HG03432 (cell line): ENCODE results near the gene GRK3.

Experiments
- ATAC-seq: cut with Tn5 transposase; IDR thresholded peaks from one replicate; pipeline ENCODE4 v1.9.1; 2021; ENCODE audit warnings: mild to moderate bottlenecking, moderate library complexity; ENCODE audit not compliant: unreplicated experiment

Gene GRK3

DNA sequence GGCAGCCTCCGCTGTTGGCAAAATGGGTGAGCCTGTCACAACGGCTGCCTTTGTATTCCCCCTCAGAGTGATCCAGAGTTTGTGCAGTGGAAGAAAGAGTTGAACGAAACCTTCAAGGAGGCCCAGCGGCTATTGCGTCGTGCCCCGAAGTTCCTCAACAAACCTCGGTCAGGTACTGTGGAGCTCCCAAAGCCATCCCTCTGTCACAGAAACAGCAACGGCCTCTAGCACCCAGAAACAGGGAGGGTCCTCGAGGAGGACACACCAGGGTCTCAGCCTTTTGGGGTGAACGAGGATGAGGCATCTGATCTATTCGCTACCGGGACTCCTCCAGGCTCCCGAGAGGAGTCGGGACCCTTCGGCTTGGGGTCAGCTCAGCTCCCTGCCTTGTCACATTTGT lies 157.7 kb downstream of the GRK3 start:
- ATAC-seq, result no peak

DNA sequence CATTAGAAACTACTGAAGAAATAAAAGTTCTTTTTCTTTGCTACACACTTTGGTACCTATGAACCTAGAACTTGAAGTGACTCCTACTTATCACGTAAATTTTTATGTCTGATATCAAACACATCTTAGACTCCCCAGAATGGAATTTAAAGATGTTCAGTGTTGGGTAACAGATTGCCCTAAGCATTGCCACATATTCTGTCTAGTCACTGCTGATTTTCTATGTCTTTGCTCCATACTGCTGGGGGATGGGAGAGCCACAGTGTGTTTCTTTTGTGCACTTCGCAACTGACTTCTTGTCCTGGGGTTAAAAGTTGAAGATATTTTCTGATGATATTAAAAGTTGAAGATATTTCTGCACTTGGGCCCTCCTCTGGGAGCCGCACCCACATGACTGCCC lies 158.2 kb downstream of the GRK3 start:
- no peak for ATAC-seq

DNA sequence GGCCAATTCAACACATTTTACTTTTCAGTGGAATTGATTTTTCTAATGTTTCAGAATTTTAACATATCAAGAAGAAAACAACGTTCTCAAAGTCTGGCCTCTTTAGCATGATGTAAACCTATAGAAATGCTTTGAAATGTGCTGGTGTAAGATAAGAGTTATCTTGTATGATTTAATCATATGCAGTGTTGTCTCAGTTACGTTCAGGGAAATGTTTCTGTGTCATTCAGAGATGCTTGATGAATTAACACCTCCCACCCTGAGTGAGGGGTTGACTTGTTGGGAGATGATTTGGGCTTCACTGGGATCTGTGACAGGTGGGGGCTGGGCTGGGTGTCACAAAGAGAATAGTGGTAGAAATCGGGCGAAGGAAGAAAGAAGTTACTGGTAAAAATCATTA lies 161.8 kb downstream of the GRK3 start:
- ATAC-seq, result no peak

- no peak for ATAC-seq
These were observed 163.6 kb downstream of the GRK3 start for GRCh38 chr22:25728071-25728470.

GRCh38 chr22:25729016-25729995 lies 164.8 kb downstream of the GRK3 start:
- no peak for ATAC-seq

DNA sequence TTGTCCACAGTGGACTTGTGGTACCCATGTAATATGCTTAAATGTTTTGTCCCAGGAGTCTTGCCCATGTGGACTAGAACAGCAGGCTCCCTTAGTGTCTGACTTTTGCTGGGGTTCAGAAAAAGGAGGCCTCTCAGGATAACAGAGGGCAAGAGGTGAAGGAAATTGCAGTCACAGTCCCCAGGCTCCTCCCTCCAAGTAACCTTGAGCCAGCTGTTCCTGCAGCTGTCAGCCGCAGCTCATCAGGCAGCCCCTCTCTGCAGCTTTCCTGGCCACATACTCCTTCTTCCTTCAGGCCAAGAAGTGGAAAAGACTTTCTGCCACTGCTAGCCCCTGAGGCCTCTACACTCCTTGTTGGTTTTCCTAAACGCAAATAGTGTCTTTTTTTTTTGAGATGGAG lies 171.2 kb downstream of the GRK3 start:
- no peak for ATAC-seq

DNA sequence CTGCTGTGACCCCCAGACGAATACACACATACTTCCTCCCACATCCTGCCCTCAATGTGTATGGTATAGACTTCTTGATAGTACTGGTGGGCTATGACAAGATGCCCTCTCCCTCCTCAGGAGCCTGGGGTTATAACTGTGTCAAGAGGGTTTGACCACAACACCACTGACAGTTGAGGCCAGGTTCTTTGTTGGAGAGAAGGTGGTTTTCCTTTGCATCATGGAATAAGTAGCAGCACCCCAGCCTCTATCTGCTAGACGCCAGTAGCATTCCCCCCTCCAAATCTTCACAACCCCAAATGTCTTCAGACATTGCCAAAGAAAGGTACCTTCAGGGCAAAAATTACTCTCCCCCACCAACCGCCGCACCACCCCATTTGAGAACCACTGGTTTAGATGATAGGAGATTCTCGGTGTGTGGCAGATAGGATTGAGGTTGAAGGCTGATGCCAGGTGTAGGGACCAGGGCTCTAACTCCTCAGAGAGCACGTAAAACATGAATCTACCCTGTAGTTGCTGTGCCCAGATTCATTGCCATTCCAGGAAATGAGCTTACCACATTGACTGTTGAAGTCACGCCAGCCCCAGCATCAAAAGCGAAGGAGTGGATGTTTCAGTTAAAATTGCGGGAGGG lies 172.0 kb downstream of the GRK3 start:
- ATAC-seq, result no peak

- no peak for ATAC-seq
These were observed 175.3 kb downstream of the GRK3 start for GRCh38 chr22:25739659-25740344.

GRCh38 chr22:25741692-25742626 lies 177.5 kb downstream of the GRK3 start, which contains the start of gene MYO18B:
TSS of gene MYO18B (plus strand) at chr22:25742188. CDS start at chr22:25761093, 18,905 bp downstream.
- ATAC-seq, result no peak

DNA sequence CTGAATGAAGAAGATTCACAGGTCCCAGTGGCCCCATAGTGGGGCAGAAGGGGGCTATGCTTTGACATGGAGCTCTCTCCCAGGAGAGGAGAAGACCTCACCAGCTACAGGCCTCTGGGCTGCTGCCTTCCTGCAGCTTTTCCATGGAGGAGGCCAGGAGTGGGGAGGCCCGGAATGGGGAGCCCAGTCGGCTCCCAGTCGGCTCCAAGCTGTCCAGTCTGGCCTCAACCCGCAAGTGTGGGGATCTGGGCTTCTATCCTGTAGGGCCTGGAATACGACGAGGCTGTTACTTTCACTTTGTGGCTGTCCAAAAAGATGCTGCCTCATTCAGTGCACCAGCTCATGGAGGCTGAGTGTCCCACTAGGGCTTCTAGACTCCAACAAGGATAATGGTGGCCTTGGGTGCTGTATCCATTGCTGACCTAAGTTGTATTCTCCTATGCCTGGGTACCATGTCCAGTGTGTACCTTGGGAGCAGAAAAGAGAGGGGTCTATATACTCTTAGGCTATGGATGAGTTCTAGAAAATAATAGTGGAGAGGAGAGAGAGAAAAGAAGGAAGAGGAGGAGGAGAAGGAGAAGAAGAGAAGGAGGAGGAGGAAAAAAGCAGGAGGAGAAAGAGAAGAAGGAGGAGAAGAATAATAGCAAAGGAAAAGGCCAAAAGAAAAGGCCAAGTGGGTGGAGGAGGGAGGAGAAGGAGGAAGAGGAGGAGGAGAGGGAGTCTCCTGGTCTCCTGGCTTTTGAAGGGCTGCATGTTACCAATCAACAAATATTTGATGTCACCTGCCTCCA lies 178.6 kb downstream of the GRK3 start:
- ATAC-seq, result no peak

DNA sequence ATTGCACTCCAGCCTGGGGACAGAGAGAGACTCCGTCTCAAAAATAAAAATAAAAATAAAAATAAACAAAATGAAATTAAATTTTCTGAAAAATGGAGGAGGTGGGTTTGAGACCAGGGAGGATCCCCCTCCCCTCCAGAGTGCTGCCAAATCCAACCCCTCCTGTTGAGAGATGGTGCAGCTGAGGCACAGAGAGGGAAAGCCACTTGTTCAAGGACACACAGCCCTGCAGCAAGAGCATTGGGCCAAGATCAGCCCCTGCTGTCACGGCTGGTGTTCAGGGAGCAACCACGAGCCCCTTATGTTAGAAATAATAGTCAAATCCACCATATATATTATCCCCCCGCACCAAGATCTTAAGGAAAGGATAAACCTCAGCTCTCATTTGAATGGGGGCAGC lies 180.2 kb downstream of the GRK3 start:
- ATAC-seq, result no peak

DNA sequence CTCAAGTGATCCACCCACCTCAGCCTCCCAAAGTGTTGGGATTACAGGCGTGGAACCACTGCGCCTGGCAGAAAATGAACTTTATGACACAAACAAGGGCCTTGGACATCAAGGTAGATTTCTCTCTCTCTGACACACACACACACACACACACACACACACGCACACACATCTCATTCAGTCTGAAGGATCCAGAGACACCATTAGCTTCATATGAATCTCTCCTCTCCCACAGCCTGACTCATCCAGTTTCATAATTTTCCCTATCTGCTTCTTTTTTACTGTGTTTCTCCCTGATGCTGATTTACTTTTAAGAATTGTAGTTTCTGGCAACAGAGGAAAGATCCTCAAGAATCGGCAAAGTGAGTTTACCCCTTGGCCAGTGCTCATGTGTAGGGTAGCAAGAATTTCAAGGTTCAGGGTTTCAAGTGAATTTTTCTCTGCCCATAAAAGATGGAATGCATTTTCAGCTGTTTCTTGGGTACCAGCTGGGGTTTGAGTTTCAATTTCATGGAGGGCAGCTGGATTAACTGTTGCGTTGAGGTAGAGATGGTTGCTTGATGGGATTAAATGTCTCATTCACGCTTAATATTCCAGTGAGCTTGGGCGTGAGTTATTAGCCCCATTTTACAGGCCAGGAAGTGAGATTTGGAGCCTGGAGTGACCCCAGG lies 181.0 kb downstream of the GRK3 start:
- ATAC-seq, result no peak

GRCh38 chr22:25746012-25746373 lies 181.5 kb downstream of the GRK3 start:
- no peak for ATAC-seq

DNA sequence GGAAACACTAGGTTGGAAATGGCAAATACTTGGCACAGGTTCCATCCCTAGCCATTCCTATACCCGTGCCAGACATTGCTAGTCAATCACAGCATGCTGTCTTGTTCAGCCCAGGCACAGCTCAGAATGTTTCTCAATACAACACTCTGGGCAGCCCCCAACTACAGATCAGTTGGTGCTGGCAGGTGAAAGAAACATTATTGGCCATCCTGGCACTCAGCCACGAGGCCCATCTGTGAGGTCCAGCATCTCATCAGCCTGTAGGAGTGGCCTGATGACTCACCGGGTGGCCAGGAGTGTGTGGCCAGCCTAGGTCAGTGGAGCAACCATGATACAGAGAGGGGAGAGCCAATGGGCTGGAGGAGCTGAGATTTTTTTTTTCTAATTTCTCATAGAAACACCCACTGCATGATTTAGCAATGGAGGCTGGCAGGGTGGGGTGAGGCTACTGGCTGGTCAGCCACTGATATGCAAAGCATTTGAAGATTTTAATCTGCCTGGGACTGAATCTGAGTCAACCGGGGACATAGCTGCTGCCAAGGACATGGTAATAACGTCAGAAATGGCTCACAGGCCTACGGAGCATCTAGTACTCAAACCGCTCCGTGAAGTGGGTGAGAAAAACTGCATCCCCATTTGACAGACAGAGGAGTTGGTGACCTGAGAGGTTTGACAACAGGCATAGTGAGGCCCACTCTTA lies 182.9 kb downstream of the GRK3 start:
- no peak for ATAC-seq

DNA sequence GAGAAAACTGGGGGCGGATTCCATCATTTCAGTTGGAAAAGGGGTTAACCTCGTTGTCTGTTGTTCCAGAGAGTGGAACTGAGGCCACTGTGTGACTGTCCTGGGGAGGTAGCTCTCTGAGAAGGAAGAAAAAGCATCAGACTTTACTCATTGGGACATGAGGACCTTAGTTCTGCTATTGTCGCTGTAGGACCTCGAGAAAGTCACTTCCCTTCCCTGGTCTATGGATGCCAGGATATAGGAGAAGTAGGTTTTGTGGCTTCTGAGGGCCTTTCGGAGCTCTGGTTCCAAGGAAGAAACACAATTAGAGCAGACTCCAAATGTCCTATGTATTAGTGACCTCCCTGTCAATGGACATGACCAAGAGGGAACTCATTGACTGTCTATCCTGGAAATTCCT lies 183.7 kb downstream of the GRK3 start:
- no peak for ATAC-seq

- no peak for ATAC-seq
These were observed 184.2 kb downstream of the GRK3 start for GRCh38 chr22:25748704-25749103.

GRCh38 chr22:25749420-25750169 lies 185.1 kb downstream of the GRK3 start:
- ATAC-seq, result no peak
